OCI-LY1 (cell line): ENCODE results near the gene NUMB.

ENCODE experiments used
- CTCF ChIP-seq: fragments of 200-600 bp; sonication (generic), shearing (Covaris generic); IDR thresholded peaks from 2 replicates; pipeline ENCODE4 v1.5.1; 2017; ENCODE audit warnings: mild to moderate bottlenecking, antibody characterized with exemption, low read length, moderate library complexity, mixed read lengths
- EZH2 ChIP-seq: fragments of 200-600 bp; sonication (generic), shearing (Covaris generic); IDR thresholded peaks from 2 replicates; pipeline ENCODE4 v1.8.0; 2017; ENCODE audit warnings: borderline replicate concordance, mixed run types, mild to moderate bottlenecking, antibody characterized with exemption, low read length, moderate library complexity, mixed read lengths

- TF ChIP-seq CTCF (no peak), EZH2 (no peak)
Measured at GRCh38 chr14:73267474-73267873, 190.9 kb downstream of the NUMB start.
